ENCODE measurements around the gene ADD2. TPM values are rescaled to one million over a fixed set of nuclear protein-coding genes. Genes with fewer than 3 reads are reported as not detected.

ADD2 gene
- total RNA-seq, 1 experiment from 2014 or later = 124 TPM

- Histone ChIP-seq H3T11ph (ENCODE audit: low read length) (no peak overlapping the region), H3K4me1 (ENCODE audit: insufficient read depth, low read length) (no peaks in the 10 kb centered on the region), H2BK5ac (ENCODE audit: insufficient read length, low read length) (no peak overlapping the region), H3K4ac (ENCODE audit: low read depth, low read length) (no peak overlapping the region), H4K20me1 (ENCODE audit: control insufficient read depth, insufficient read depth, insufficient read length) (no peaks in the 10 kb centered on the region), H2BK120ac (ENCODE audit: low read depth, low read length, poor library complexity, severe bottlenecking) (no peak overlapping the region), H2AFZ (ENCODE audit: low read length) (no peak overlapping the region), H2BK15ac (ENCODE audit: low read depth, low read length) (no peak overlapping the region), H4K5ac (ENCODE audit: insufficient read length, low read depth, low read length) (no peak overlapping the region), H3K9ac (ENCODE audit: extremely low read depth, insufficient read length, low read length) (no peak overlapping the region), H4K8ac (replicated peaks; ENCODE audit: insufficient read length, low read depth, low read length) (no peak overlapping the region), H3K23ac (ENCODE audit: insufficient read length, low read depth, low read length) (no peak overlapping the region), H3K79me1 (ENCODE audit: insufficient read depth, low read depth, low read length, poor library complexity, severe bottlenecking) (no peaks in the 10 kb centered on the region), H2BK20ac (ENCODE audit: low read depth, low read length, poor library complexity, severe bottlenecking) (no peak overlapping the region), H3K23me2 (ENCODE audit: insufficient read length, low read depth, low read length, poor library complexity, severe bottlenecking) (no peaks in the 10 kb centered on the region), H2AK5ac (ENCODE audit: insufficient read length, low read length) (no peak overlapping the region), H3K4me2 (ENCODE audit: insufficient read depth, insufficient read length, low read length) (no peak overlapping the region), H2BK12ac (ENCODE audit: insufficient read length, low read depth, low read length) (no peak overlapping the region), H3K14ac (ENCODE audit: insufficient read depth, low read length) (no peak overlapping the region), H3K79me2 (ENCODE audit: insufficient read depth, low read length) (no peaks in the 10 kb centered on the region), H3K56ac (ENCODE audit: insufficient read length, low read depth, low read length) (no peak overlapping the region), H3K27me3 (ENCODE audit: insufficient read depth, low read length) (no peaks in the 10 kb centered on the region; the same call in 1 of the 2 replicates), H3K27ac (ENCODE audit: insufficient read length, low read depth, low read length) (no peak overlapping the region), H3K9me3 (ENCODE audit: control insufficient read depth, low read depth, low read length) (no peaks in the 10 kb centered on the region), H4K91ac (ENCODE audit: insufficient read length, low read depth, low read length) (no peak overlapping the region), H3K18ac (ENCODE audit: insufficient read length, low read depth, low read length) (no peak overlapping the region)
- no CpG with 5 or more reads among the region's 2 CpGs for WGBS (ENCODE audit: extremely low coverage, insufficient read length, low lambda C conversion rate)
- Mint-ChIP-seq H3K27me3 (ENCODE audit: low read depth) (peaks cover 25% of the 10 kb centered on the region), H3K36me3 (ENCODE audit: insufficient read depth in 1 of 3, low read depth in 3 of 3) (no peaks in the 10 kb centered on the region), H3K4me3 (no peak overlapping the region), H3K27ac (no peak overlapping the region), H3K9me3 (no peaks in the 10 kb centered on the region), H3K4me1 (peaks cover 0 to 7% of the 10 kb centered on the region in 2 experiments; a peak in 2 of 4 replicates)
- TF ChIP-seq CTCF (conservative IDR thresholded peaks at IDR 0.05) = no peak
- DNase-seq = no peak
Measured at GRCh38 chr2:70777450-70777849, 9.4 kb upstream of the ADD2 start.

Data from H9 (cell line).